Panc1 (cell line): Measurements from ENCODE around the gene MYO7B.

ENCODE experiments used
- CTCF ChIP-seq: fragments of 450-650 bp; IDR thresholded peaks from 2 replicates; pipeline ENCODE4 v1.5.1; 2017; ENCODE audit warnings: mild to moderate bottlenecking
- POLR2AphosphoS5 ChIP-seq: IDR thresholded peaks from 2 replicates; pipeline ENCODE4 v1.6.1; 2012; ENCODE audit warnings: mild to moderate bottlenecking, low read depth, low read length, moderate library complexity
- SIN3A ChIP-seq: IDR thresholded peaks from 2 replicates; pipeline ENCODE4 v1.6.1; 2012; ENCODE audit warnings: low read depth, mild to moderate bottlenecking, low read length, moderate library complexity, borderline replicate concordance; ENCODE audit not compliant: insufficient read depth

GRCh38 chr2:127590386-127591190, 55.1 kb downstream of the MYO7B start:
- no peak for TF ChIP-seq CTCF
- no peak for TF ChIP-seq POLR2AphosphoS5
- TF ChIP-seq SIN3A = no peak
